PFSK-1 (cell line): Measurements from ENCODE around the gene HIVEP1.

Experiments used
- POLR2AphosphoS5 ChIP-seq: IDR thresholded peaks from 2 replicates; pipeline ENCODE4 v1.6.1; 2012; ENCODE audit warnings: low read depth, mild to moderate bottlenecking, control low read depth, low read length, moderate library complexity
- SIN3A ChIP-seq: IDR thresholded peaks from 2 replicates; pipeline ENCODE4 v1.6.1; 2012; ENCODE audit warnings: mild to moderate bottlenecking, low read length, moderate library complexity, borderline replicate concordance; ENCODE audit not compliant: insufficient read depth

DNA sequence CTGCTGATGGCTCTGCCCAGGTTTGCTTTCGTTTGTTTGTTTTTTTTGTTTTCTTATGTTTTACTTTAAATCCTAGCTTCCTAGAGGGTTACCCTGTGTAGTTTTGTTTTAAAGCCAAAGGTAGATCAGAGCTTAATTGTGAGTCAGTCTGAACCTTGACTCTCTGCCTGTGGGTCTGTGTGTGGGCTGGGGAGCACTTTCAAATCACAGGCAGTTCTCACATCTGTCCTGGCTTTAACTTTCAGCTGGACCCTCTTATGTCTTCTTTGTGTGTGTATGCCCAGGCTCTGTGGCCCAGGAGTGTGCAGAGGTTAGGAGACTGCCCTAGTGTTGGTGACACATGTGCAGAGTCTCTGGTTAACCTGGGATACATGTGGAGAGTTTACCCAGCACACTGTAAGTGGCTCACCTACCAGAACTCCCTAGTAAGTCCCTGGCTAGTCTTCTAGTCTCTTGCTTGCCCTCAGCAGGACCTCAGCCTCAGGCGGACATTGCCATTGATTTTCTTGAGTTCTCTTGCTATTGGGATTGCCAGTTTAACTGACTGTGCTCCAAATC is 19.0 kb downstream of the HIVEP1 start:
- TF ChIP-seq SIN3A: no peak
- TF ChIP-seq POLR2AphosphoS5: no peak
